Gastroesophageal sphincter (tissue), 3 donors: Measurements from ENCODE around the gene COL11A2.

Experiments used
- CTCF ChIP-seq, 4 experiments: fragments of 200-600 bp in 2 of 4; fragments of 450-650 bp in 2 of 4; sonication (generic) in 1 of 4; IDR thresholded peaks; one replicate each; pipeline ENCODE4 v1.5.1; 2017 to 2019; ENCODE audit warnings: antibody characterized with exemption in 4 of 4, mild to moderate bottlenecking in 2 of 4, moderate library complexity in 2 of 4
- POLR2A ChIP-seq, 2 donors: fragments of 450-650 bp; IDR thresholded peaks; one replicate each; pipeline ENCODE4 v1.6.1; 2017; ENCODE audit warnings: antibody characterized with exemption in 2 of 2, mild to moderate bottlenecking in 2 of 2, moderate library complexity in 1 of 2

GRCh38 chr6:33165581-33166258 lies 26.5 kb downstream of the COL11A2 start:
- TF ChIP-seq CTCF (IDR thresholded peaks at IDR 0.05), result no peak
- TF ChIP-seq POLR2A (IDR thresholded peaks at IDR 0.05), result no peak
